Caco-2 (cell line): ENCODE data around the gene EPOP. TPM values are rescaled to one million over a fixed set of nuclear protein-coding genes. Genes with fewer than 3 reads are reported as not detected.

Experiments used
- BruUV-seq: library from RNA; stranded (reverse); fragments of 400-500 nt; replicated peaks from 2 replicates; lab custom pipeline; 2021; lab: Mats Ljungman, UMichigan
- CTCF ChIA-PET: fragments of 300-600 bp; sonication (Branson Sonifier 250); formaldehyde crosslinking; loops from one replicate; lab custom pipeline; 2022; ENCODE audit warnings: antibody characterized with exemption; lab: Charles Lee
- POLR2A ChIA-PET: fragments of 300-600 bp; sonication (Branson Sonifier 250); formaldehyde crosslinking; loops from one replicate; lab custom pipeline; 2022; ENCODE audit warnings: antibody characterized with exemption; lab: Charles Lee
- DNase-seq, 2 experiments: peaks; one replicate each; pipeline versions ENCODE4 v3.0.0 to v3.0.0-alpha.2; 2020 to 2022
- H3K27me3 ChIP-seq: replicated peaks from 2 replicates; pipeline ENCODE4 v1.6.0; 2011; ENCODE audit warnings: low read length; ENCODE audit not compliant: control insufficient read depth, insufficient read depth
- H3K36me3 ChIP-seq: 2 replicates; pipeline ENCODE4 v1.5.1; 2011; ENCODE audit warnings: low read length; ENCODE audit not compliant: control insufficient read depth, insufficient read depth
- H3K4me1 ChIP-seq: fragments of 250-450 bp; sonication (Bioruptor Pico); 2 replicates; pipeline ENCODE4 v1.5.1; 2020; ENCODE audit warnings: mild to moderate bottlenecking
- H3K4me3 ChIP-seq: 2 replicates; pipeline ENCODE4 v1.5.1; 2011; ENCODE audit warnings: low read depth, mild to moderate bottlenecking, control low read depth, low read length
- H3K9me3 ChIP-seq: fragments of 250-450 bp; sonication (Bioruptor Pico); 2 replicates; pipeline ENCODE4 v1.5.1; 2020; ENCODE audit warnings: mild to moderate bottlenecking, moderate library complexity
- H3K27ac Mint-ChIP-seq: one replicate; pipeline ENCODE4 v1.8.0; 2022; ENCODE audit warnings: mixed read lengths; ENCODE audit not compliant: unreplicated experiment
- H3K27me3 Mint-ChIP-seq: one replicate; pipeline ENCODE4 v1.8.0; 2022; ENCODE audit warnings: mixed read lengths; ENCODE audit not compliant: insufficient read depth, unreplicated experiment
- H3K36me3 Mint-ChIP-seq: one replicate; pipeline ENCODE4 v1.8.0; 2022; ENCODE audit warnings: mild to moderate bottlenecking, mixed read lengths; ENCODE audit not compliant: insufficient read depth, unreplicated experiment
- H3K4me1 Mint-ChIP-seq: one replicate; pipeline ENCODE4 v1.8.0; 2022; ENCODE audit warnings: low read depth, mixed read lengths; ENCODE audit not compliant: unreplicated experiment
- H3K4me3 Mint-ChIP-seq: one replicate; pipeline ENCODE4 v1.8.0; 2022; ENCODE audit warnings: mild to moderate bottlenecking, moderate library complexity, mixed read lengths; ENCODE audit not compliant: unreplicated experiment
- H3K9me3 Mint-ChIP-seq: one replicate; pipeline ENCODE4 v1.8.0; 2022; ENCODE audit warnings: mixed read lengths; ENCODE audit not compliant: unreplicated experiment
- intact Hi-C: fragments of 100-400 bp; cut with micrococcal nuclease; formaldehyde crosslinking; loops from one replicate; pipeline ENCODE4 v1.10.0; 2022; ENCODE audit not compliant: unreplicated experiment
- total RNA-seq: library from RNA; stranded (reverse); gene quantifications from 2 replicates; pipeline ENCODE4 v1.2.3, GENCODE V29; 2022
- TF ChIP-seq, protein P1 (sequence below), 2 experiments: fragments of 200-600 bp in 1 of 2; IDR thresholded peaks; 1 replicate in 1 of 2; 2 replicates in 1 of 2; pipeline versions ENCODE4 v1.5.1 to v1.8.0; 2011 to 2022; ENCODE audit warnings: antibody characterized with exemption in 1 of 2, control low read depth in 1 of 2, inconsistent platforms in 1 of 2, low read depth in 1 of 2, low read length in 1 of 2, mild to moderate bottlenecking in 1 of 2, moderate library complexity in 1 of 2; ENCODE audit not compliant: insufficient read depth in 1 of 2, severe bottlenecking in 1 of 2, unreplicated experiment in 1 of 2

The EPOP gene
- total RNA-seq, 1 experiment from 2014 or later = 17.1 TPM

DNA sequence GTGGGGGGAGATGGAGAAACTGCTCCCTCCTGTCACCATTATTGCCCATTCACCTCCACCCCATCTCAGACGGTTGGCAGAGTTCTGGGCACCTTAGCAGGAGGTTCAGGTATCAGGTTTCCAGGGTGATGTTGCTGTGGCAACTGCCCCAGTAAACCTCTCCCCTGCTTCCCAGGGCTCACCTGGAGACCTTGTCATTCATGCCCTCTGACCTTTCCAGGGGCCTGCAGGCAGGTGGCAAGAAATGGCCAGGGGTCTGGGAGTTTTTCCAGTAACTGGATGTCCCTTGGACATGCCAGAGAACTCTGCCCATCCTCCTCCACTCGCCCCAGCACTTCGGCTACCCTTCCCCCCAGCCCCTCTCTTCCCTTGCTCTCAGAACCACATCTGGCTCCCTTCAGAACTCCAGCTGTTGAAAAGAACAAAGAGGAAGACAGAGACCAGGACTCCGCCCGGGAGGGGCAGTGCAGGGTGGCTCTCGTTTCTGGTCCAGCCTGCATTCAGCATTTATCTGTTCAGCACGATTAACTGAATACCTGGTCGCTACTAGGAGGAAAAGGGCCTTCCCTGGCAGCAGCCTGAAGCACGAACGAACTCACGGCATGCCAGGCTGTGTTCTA is 38.8 kb upstream of the EPOP start:
- Mint-ChIP-seq H3K36me3 (peaks cover 34% of the 10 kb centered on the region), H3K4me1 (peaks cover 29% of the 10 kb centered on the region), H3K9me3 (no peaks in the 10 kb centered on the region), H3K27me3 (no peaks in the 10 kb centered on the region), H3K4me3 (no peak overlapping the region), H3K27ac (no peak overlapping the region)
- Histone ChIP-seq H3K9me3 (no peaks in the 10 kb centered on the region), H3K27me3 (no peaks in the 10 kb centered on the region), H3K36me3 (peaks cover 9% of the 10 kb centered on the region), H3K4me1 (no peaks in the 10 kb centered on the region; the same call in 1 of the 2 replicates), H3K4me3 (no peak overlapping the region)
- intact Hi-C loops = no loop called here
- POLR2A ChIA-PET = no interaction called here
- CTCF ChIA-PET = no interaction called here
- no peak for DNase-seq
- TF ChIP-seq, protein P1, sequence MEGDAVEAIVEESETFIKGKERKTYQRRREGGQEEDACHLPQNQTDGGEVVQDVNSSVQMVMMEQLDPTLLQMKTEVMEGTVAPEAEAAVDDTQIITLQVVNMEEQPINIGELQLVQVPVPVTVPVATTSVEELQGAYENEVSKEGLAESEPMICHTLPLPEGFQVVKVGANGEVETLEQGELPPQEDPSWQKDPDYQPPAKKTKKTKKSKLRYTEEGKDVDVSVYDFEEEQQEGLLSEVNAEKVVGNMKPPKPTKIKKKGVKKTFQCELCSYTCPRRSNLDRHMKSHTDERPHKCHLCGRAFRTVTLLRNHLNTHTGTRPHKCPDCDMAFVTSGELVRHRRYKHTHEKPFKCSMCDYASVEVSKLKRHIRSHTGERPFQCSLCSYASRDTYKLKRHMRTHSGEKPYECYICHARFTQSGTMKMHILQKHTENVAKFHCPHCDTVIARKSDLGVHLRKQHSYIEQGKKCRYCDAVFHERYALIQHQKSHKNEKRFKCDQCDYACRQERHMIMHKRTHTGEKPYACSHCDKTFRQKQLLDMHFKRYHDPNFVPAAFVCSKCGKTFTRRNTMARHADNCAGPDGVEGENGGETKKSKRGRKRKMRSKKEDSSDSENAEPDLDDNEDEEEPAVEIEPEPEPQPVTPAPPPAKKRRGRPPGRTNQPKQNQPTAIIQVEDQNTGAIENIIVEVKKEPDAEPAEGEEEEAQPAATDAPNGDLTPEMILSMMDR (IDR thresholded peaks at IDR 0.05; ENCODE audit: insufficient read depth in 1 of 2, low read depth in 1 of 2, low read length in 1 of 2, severe bottlenecking in 1 of 2, unreplicated experiment in 1 of 2) = no peak
- BruUV-seq = no TSS peak

DNA sequence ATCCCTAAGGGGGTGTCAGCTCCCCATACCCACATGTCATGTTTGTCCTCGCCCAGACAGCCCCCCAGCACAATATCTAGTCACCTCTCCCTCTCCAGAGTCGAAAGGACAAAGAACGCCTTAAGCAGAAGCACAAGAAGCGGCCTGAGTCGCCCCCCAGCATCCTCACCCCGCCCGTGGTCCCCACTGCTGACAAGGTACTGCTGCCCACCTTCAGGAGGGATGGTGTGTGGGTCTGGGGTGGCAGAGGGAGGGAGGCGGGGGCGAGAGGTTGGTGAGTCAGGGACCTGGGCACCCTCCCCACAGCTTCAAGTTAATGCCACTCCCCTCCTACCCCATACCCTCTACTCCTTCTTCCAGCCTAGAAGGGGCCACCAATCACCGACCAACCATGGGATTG is 37.8 kb upstream of the EPOP start:
- H3K27me3 Mint-ChIP-seq = no peaks in the 10 kb centered on the region
- no peaks in the 10 kb centered on the region for H3K27me3 ChIP-seq
- no peak overlapping the region for H3K4me3 ChIP-seq
- peaks cover 25% of the 10 kb centered on the region for H3K36me3 Mint-ChIP-seq
- no peak for DNase-seq
- H3K27ac Mint-ChIP-seq = no peak overlapping the region
- H3K4me1 ChIP-seq = no peaks in the 10 kb centered on the region; the same call in 1 of the 2 replicates
- ChIA-PET CTCF (no interaction called here), POLR2A (no interaction called here)
- intact Hi-C loops = no loop called here
- no TSS peak for BruUV-seq
- TF ChIP-seq, protein P1 (IDR thresholded peaks at IDR 0.05; ENCODE audit: insufficient read depth in 1 of 2, low read depth in 1 of 2, low read length in 1 of 2, severe bottlenecking in 1 of 2, unreplicated experiment in 1 of 2) = no peak
- H3K9me3 ChIP-seq = no peaks in the 10 kb centered on the region
- H3K9me3 Mint-ChIP-seq = no peaks in the 10 kb centered on the region
- H3K4me1 Mint-ChIP-seq = peaks cover 27% of the 10 kb centered on the region
- peaks cover 8% of the 10 kb centered on the region for H3K36me3 ChIP-seq
- H3K4me3 Mint-ChIP-seq = no peak overlapping the region

DNA sequence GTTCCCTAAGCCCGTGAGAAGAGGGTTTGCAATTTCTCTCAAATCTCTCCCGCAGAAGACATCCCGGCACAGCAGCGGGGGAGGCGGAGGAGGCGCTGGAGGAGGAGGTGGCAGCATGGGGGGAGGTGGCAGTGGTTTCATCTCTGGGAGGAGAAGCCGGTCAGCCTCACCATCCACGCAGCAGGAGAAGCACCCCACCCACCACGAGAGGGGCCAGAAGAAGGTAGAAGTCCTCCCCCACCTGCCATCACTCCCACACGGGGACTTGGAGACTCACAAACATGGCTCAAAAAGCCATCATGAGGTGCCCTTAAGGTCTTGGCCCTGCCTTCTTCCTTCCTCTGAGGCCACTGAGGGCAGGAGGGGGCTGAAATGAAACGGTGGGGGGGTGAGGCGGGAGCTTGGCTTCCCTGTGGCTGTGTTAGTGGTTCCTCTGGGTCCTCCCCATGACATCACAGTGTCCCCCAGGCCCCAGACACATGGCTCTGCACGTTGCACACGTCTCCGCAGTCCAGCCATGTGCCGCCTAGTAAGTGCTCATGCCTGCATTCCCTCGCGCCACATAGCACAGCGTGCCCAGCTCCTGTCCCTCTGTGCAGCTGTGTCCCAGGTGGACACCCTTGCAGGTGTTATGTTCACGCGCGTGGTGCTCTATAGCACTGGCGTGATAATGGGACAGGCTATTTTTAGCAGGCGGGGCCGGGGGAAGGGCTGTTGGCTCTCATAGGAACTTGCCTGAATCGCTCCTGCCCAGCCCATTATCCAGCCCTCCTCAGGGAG is 37.2 kb upstream of the EPOP start:
- no peaks in the 10 kb centered on the region for H3K27me3 Mint-ChIP-seq
- intact Hi-C loops = no loop called here
- ChIA-PET CTCF (no interaction called here), POLR2A (no interaction called here)
- no peaks in the 10 kb centered on the region for H3K9me3 Mint-ChIP-seq
- peaks cover 27% of the 10 kb centered on the region for H3K4me1 Mint-ChIP-seq
- H3K4me1 ChIP-seq = no peaks in the 10 kb centered on the region; the same call in 1 of the 2 replicates
- H3K36me3 ChIP-seq = peaks cover 6% of the 10 kb centered on the region
- TF ChIP-seq, protein P1 (IDR thresholded peaks at IDR 0.05; ENCODE audit: insufficient read depth in 1 of 2, low read depth in 1 of 2, low read length in 1 of 2, severe bottlenecking in 1 of 2, unreplicated experiment in 1 of 2) = no peak
- no peaks in the 10 kb centered on the region for H3K27me3 ChIP-seq
- H3K36me3 Mint-ChIP-seq = peaks cover 22% of the 10 kb centered on the region
- no peak for DNase-seq
- H3K4me3 Mint-ChIP-seq = no peak overlapping the region
- H3K27ac Mint-ChIP-seq = no peak overlapping the region
- no peak overlapping the region for H3K4me3 ChIP-seq
- BruUV-seq = no TSS peak
- H3K9me3 ChIP-seq = no peaks in the 10 kb centered on the region
